Fibroblast of lung (primary cell): ENCODE measurements around the gene PRR22.

Source experiments
- CTCF ChIP-seq, 2 donors: IDR thresholded peaks in 1 of 2; conservative IDR thresholded peaks in 1 of 2; 1 replicate in 1 of 2; 2 replicates in 1 of 2; pipeline ENCODE4 v1.5.1; 2011 to 2012; ENCODE audit warnings: low read length in 2 of 2, control low read depth in 1 of 2, inconsistent platforms in 1 of 2, low read depth in 1 of 2, mild to moderate bottlenecking in 1 of 2
- EZH2 ChIP-seq: IDR thresholded peaks from 2 replicates; pipeline ENCODE4 v1.5.1; 2012; ENCODE audit warnings: low read length, control low read depth, mild to moderate bottlenecking; ENCODE audit errors: missing control alignments

DNA sequence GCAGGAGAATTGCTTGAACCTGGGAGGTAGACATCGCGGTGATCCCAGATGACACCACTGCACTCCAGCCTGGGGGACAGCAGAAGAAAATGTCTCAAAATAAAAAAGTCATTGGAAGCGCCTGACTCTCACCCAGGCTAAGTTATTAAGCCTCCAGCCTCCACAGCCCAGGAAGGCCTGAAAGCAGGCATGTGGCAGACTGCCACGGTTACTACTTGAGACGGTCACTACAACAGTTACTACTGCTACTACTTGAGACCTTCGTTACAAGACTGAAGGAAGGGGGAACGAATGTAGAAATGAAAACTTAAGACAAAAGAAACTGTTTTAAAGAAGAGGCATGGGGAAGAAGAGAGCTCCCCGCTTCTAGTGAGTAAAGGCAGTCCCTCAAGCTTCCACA is 9.6 kb downstream of the PRR22 start:
- TF ChIP-seq CTCF (conservative IDR thresholded peaks at IDR 0.05 in 1 of 2, IDR thresholded peaks at IDR 0.05 in 1 of 2; ENCODE audit: low read depth in 1 of 2, low read length in 2 of 2) (no peak), EZH2 (no peak)
